GM12878 (cell line): ENCODE results near the gene INSIG1. TPM values are rescaled to one million over a fixed set of nuclear protein-coding genes. Genes with fewer than 3 reads are reported as not detected.

Source experiments
- ATAC-seq: fragments of 200-7000 bp; cut with Tn5 transposase; 3 replicates; pipeline ENCODE4 v1.9.1; 2020; ENCODE audit warnings: mild to moderate bottlenecking, moderate library complexity
- BruUV-seq: library from RNA; stranded (reverse); fragments of 400-500 nt; replicated peaks from 2 replicates; lab custom pipeline; 2021; lab: Mats Ljungman, UMichigan
- CTCF ChIA-PET: fragments of 300-600 bp; sonication (Branson Sonifier 250); formaldehyde crosslinking; extraction: SDS; loops from one replicate; lab custom pipeline; 2021; ENCODE audit warnings: inconsistent platforms; lab: Yijun Ruan, JAX
- POLR2A ChIA-PET: fragments of 350-600 bp; formaldehyde crosslinking; extraction: SDS; loops from one replicate; lab custom pipeline; 2021; ENCODE audit warnings: inconsistent platforms; lab: Charles Lee
- RAD21 ChIA-PET: fragments of 300-600 bp; sonication (Branson Sonifier 250); formaldehyde crosslinking; loops from one replicate; lab custom pipeline; 2023; ENCODE audit warnings: antibody characterized with exemption; ENCODE audit not compliant: unreplicated experiment; lab: Charles Lee
- SMC1A ChIA-PET: fragments of 300-600 bp; sonication (Branson Sonifier 250); formaldehyde crosslinking; loops from one replicate; lab custom pipeline; 2023; ENCODE audit not compliant: unreplicated experiment, uncharacterized antibody; lab: Charles Lee
- DNase-seq: peaks from one replicate; pipeline ENCODE4 v3.0.0-alpha.2; 2011; ENCODE audit warnings: low read depth, low spot score
- FAIRE-seq: peaks from 3 replicates; lab custom pipeline; 2011; peaks lifted over from hg19 to GRCh38; lab: Jason Lieb, UNC
- H2AFZ ChIP-seq: 2 replicates; pipeline ENCODE4 v1.6.0; 2011; ENCODE audit warnings: low read depth, low read length, control low read depth; ENCODE audit not compliant: control insufficient read depth
- H3K27ac ChIP-seq: 2 replicates; pipeline ENCODE4 v1.5.1; 2011; ENCODE audit warnings: control low read depth; ENCODE audit not compliant: control insufficient read depth, insufficient read depth
- H3K27me3 ChIP-seq, 2 experiments: replicated peaks in 1 of 2; 2 replicates each; pipeline versions ENCODE4 v1.6.0 to v1.6.1; 2011; ENCODE audit warnings: low read length in 1 of 2; ENCODE audit not compliant: control insufficient read depth in 2 of 2, insufficient read depth in 2 of 2
- H3K36me3 ChIP-seq, 2 experiments: 2 replicates each; pipeline ENCODE4 v1.5.1; 2011; ENCODE audit warnings: low read length in 1 of 2; ENCODE audit not compliant: control insufficient read depth in 2 of 2, insufficient read depth in 2 of 2
- H3K4me1 ChIP-seq: 2 replicates; pipeline ENCODE4 v1.6.1; 2011; ENCODE audit warnings: mild to moderate bottlenecking, low read length, moderate library complexity, mixed read lengths; ENCODE audit not compliant: control insufficient read depth, insufficient read depth
- H3K4me2 ChIP-seq: 2 replicates; pipeline ENCODE4 v1.6.0; 2011; ENCODE audit warnings: control low read depth; ENCODE audit not compliant: control insufficient read depth, insufficient read depth
- H3K4me3 ChIP-seq: fragments of 200-600 bp; sonication (generic); 2 replicates; pipeline ENCODE4 v1.5.1; 2016
- H3K79me2 ChIP-seq: 2 replicates; pipeline ENCODE4 v1.6.0; 2011; ENCODE audit warnings: low read length; ENCODE audit not compliant: control insufficient read depth, insufficient read depth
- H3K9ac ChIP-seq: 2 replicates; pipeline ENCODE4 v1.8.0; 2011; ENCODE audit warnings: low read length, control low read depth, mixed read lengths; ENCODE audit not compliant: control insufficient read depth, insufficient read depth
- H3K9me3 ChIP-seq: replicated peaks from 3 replicates; pipeline ENCODE4 v1.5.1; 2011; ENCODE audit warnings: mild to moderate bottlenecking, low read length; ENCODE audit not compliant: control insufficient read depth, insufficient read depth
- H4K20me1 ChIP-seq: 2 replicates; pipeline ENCODE4 v1.6.0; 2011; ENCODE audit not compliant: control insufficient read depth, insufficient read depth
- IKZF2 ChIP-seq, 2 experiments: fragments of 450-650 bp; IDR thresholded peaks; 2 replicates each; pipeline ENCODE4 v1.6.1; 2017; ENCODE audit warnings: mild to moderate bottlenecking in 2 of 2, moderate library complexity in 2 of 2
- KLF5 ChIP-seq: fragments of 450-650 bp; IDR thresholded peaks from 2 replicates; pipeline ENCODE4 v1.6.1; 2014; ENCODE audit warnings: mild to moderate bottlenecking; ENCODE audit not compliant: partially characterized antibody
- MTA2 ChIP-seq: fragments of 450-650 bp; IDR thresholded peaks from 2 replicates; pipeline ENCODE4 v1.6.1; 2016; ENCODE audit warnings: low read depth, mild to moderate bottlenecking, moderate library complexity
- POU2F2 ChIP-seq: IDR thresholded peaks from 3 replicates; pipeline ENCODE4 v1.6.1; 2011; ENCODE audit warnings: low read depth, mild to moderate bottlenecking, low read length, borderline replicate concordance
- TCF7 ChIP-seq: IDR thresholded peaks from 2 replicates; pipeline ENCODE4 v1.6.1; 2014; ENCODE audit warnings: antibody characterized with exemption, borderline replicate concordance
- YBX1 ChIP-seq: fragments of 450-650 bp; IDR thresholded peaks from 2 replicates; pipeline ENCODE4 v1.6.1; 2016; ENCODE audit warnings: antibody characterized with exemption
- ZBTB33 ChIP-seq: fragments of 450-650 bp; IDR thresholded peaks from 2 replicates; pipeline ENCODE4 v1.6.1; 2017; ENCODE audit warnings: mild to moderate bottlenecking
- ZBTB40 ChIP-seq: fragments of 450-650 bp; IDR thresholded peaks from 2 replicates; pipeline ENCODE4 v1.6.1; 2016; ENCODE audit warnings: mild to moderate bottlenecking, moderate library complexity, borderline replicate concordance
- WGBS: methylation state at CpG from one replicate; pipeline ENCODE4 v1.1.6; 2016; ENCODE audit warnings: low lambda C conversion rate; ENCODE audit not compliant: insufficient replicate concordance, insufficient coverage; ENCODE audit errors: missing lambda C conversion rate; 5-methylcytosine and 5-hydroxymethylcytosine counted together
- in situ Hi-C: fragments of 300-500 bp; cut with MboI; formaldehyde crosslinking; loops from 9 replicates; pipeline ENCODE4 v1.14.3; 2018; ENCODE audit warnings: mixed read lengths
- intact Hi-C: fragments of 100-400 bp; cut with micrococcal nuclease; formaldehyde crosslinking; loops from one replicate; pipeline ENCODE4 v1.14.2; 2022; ENCODE audit not compliant: unreplicated experiment
- polyA plus RNA-seq, 11 experiments: library from polyadenylated mRNA; depleted of rRNA in 4 of 11; unstranded in 6 of 11; stranded (reverse) in 5 of 11; fragments of >200 nt; fragmentation: Nextera tagmentation in 4 of 11; fragmentation: Illumina TruSeq in 1 of 11; extraction: Ambion mirVana in 4 of 11; extraction: Trizol in 1 of 11; gene quantifications; 1 replicate in 1 of 11; 2 replicates in 10 of 11; pipeline versions ENCODE4 v1.2.1 to v1.2.3, GENCODE V29; 2011 to 2016; ENCODE audit warnings: inconsistent platforms in 2 of 11, missing spikeins in 2 of 11, low read depth in 1 of 11
- total RNA-seq, 4 experiments: library from RNA; depleted of rRNA in 3 of 4; stranded (reverse); fragments of >200 nt in 3 of 4; fragmentation: Illumina TruSeq in 1 of 4; extraction: Trizol in 1 of 4; gene quantifications; 2 replicates each; pipeline versions ENCODE4 v1.2.1 to v1.2.3, GENCODE V29; 2013 to 2021

Gene INSIG1
- total and polyA plus RNA-seq, 10 of the 15 experiments (the other 5 are each of a cell fraction or from before 2014, with no cell fraction given): 29.6 to 168 (median 91.1) TPM

- H4K20me1 ChIP-seq: no peaks in the 10 kb centered on the region
- no peak for TF ChIP-seq KLF5
- 0 out of 2 replicates have a peak, but pooled peaks have one; percentile 14 for TF ChIP-seq MTA2
- 0 out of 4 replicates have a peak, but pooled peaks of 1 of the 2 experiments have one; percentile 14 for TF ChIP-seq IKZF2 (IDR thresholded peaks at IDR 0.05)
- no peaks in the 10 kb centered on the region; a peak in 1 of 4 replicates for H3K27me3 ChIP-seq
- no peaks in the 10 kb centered on the region for H3K79me2 ChIP-seq
- DNase-seq: no peak
- H2AFZ ChIP-seq: no peak overlapping the region
- H3K4me3 ChIP-seq: peak overlapping the region; percentile 42; the same call in 1 of the 2 replicates
- peaks cover 24% of the 10 kb centered on the region for H3K4me1 ChIP-seq
- no peak overlapping the region for H3K9ac ChIP-seq
- H3K4me2 ChIP-seq: peak overlapping the region; percentile 39; the same call in 1 of the 2 replicates
- BruUV-seq: no TSS peak
- ChIA-PET CTCF (interaction anchor here (1.1 to 1.9 kb wide), 3 partner anchors 9 to 62 kb away, joined by 3 to 5 read pairs (median 3); partner anchors contain the start of gene INSIG1), RAD21 (interaction anchor here (1.1 kb wide), 1 partner anchor 77 kb away, joined by 3 read pairs; no protein-coding TSS in a partner anchor), SMC1A (interaction anchor here (1.0 to 1.7 kb wide), 3 partner anchors 9 to 356 kb away, joined by 3 to 6 read pairs (median 3); no protein-coding TSS in a partner anchor), POLR2A (interaction anchor here (0.5 to 1.5 kb wide), 4 partner anchors 9 to 16 kb away, joined by 4 to 7 read pairs (median 6); partner anchors contain the start of gene INSIG1)
- ATAC-seq: peak; percentile 30; the same call in 2 of the 3 replicates
- H3K9me3 ChIP-seq: no peaks in the 10 kb centered on the region; the same call in 2 of the 3 replicates
- intact Hi-C loops (loop anchor here (5.0 kb wide), 1 partner anchor 75 kb away; no protein-coding TSS in a partner anchor), in situ Hi-C loops (no loop called here)
- H3K36me3 ChIP-seq: no peaks in the 10 kb centered on the region
- H3K27ac ChIP-seq: no peak overlapping the region
- FAIRE-seq: no peak
- WGBS: under 1% methylated on average over 6 of the region's 6 CpGs
Measured at GRCh38 chr7:155282671-155283070, 15.0 kb upstream of the INSIG1 start.

GRCh38 chr7:155283565-155284194, 14.0 kb upstream of the INSIG1 start:
- in situ Hi-C loops: no loop called here
- SMC1A ChIA-PET: interaction anchor here (0.5 to 2.2 kb wide), 5 partner anchors 10 to 317 kb away, joined by 3 to 5 read pairs (median 3); partner anchors contain the start of gene INSIG1
- TF ChIP-seq POU2F2 (no peak), TCF7 (no peak), ZBTB40 (no peak), ZBTB33 (no peak), YBX1 (no peak)

More at GRCh38 chr7:155283565-155284194, 14.0 kb upstream of the INSIG1 start:
- intact Hi-C loops: loop anchor here (5.0 kb wide), 1 partner anchor 76 kb away; no protein-coding TSS in a partner anchor
- DNase-seq: peak; percentile 38
- H3K4me1 ChIP-seq: peaks cover 24% of the 10 kb centered on the region
- no peak overlapping the region for H3K27ac ChIP-seq
- H3K9me3 ChIP-seq: no peaks in the 10 kb centered on the region; the same call in 2 of the 3 replicates
- BruUV-seq: no TSS peak
- 0% methylated on average over 2 of the region's 2 CpGs for WGBS
- ChIA-PET POLR2A (interaction anchor here (1.4 to 1.5 kb wide), 2 partner anchors 12 to 14 kb away, joined by 6 to 7 read pairs; partner anchors contain the start of gene INSIG1), RAD21 (interaction anchor here (0.6 to 1.1 kb wide), 2 partner anchors 13 to 20 kb away, joined by 3 read pairs; no protein-coding TSS in a partner anchor), CTCF (interaction anchor here (1.0 to 1.3 kb wide), 5 partner anchors 13 to 361 kb away, joined by 3 read pairs; partner anchors contain the start of gene INSIG1)
- no peak overlapping the region for H3K4me3 ChIP-seq
- H3K9ac ChIP-seq: no peak overlapping the region
- ATAC-seq: peak; percentile 93
- no peak overlapping the region for H2AFZ ChIP-seq
- H3K79me2 ChIP-seq: no peaks in the 10 kb centered on the region
- no peak overlapping the region; the same call in 1 of the 2 replicates for H3K4me2 ChIP-seq
- H3K36me3 ChIP-seq: no peaks in the 10 kb centered on the region
- H4K20me1 ChIP-seq: no peaks in the 10 kb centered on the region
- peak; percentile 38 for FAIRE-seq
- H3K27me3 ChIP-seq: no peaks in the 10 kb centered on the region; a peak in 1 of 4 replicates
